Aorta (tissue), 5 donors: ENCODE data around the gene PYROXD2. TPM values are rescaled to one million over a fixed set of nuclear protein-coding genes. Genes with fewer than 3 reads are reported as not detected.

ENCODE experiments used
- ATAC-seq: fragments of 200-7000 bp; cut with Tn5 transposase; one replicate; pipeline ENCODE4 v1.9.1; 2022; ENCODE audit warnings: moderate library complexity; ENCODE audit not compliant: low FRiP score
- DNase-seq, 2 donors: peaks; one replicate each; pipeline ENCODE4 v3.0.0-alpha.2; 2020
- H3K27ac ChIP-seq, 2 donors: one replicate each; pipeline ENCODE4 v1.5.1; 2013; ENCODE audit warnings: low read length in 2 of 2, mild to moderate bottlenecking in 2 of 2, moderate library complexity in 2 of 2, control low read depth in 1 of 2, inconsistent platforms in 1 of 2, low read depth in 1 of 2
- H3K27me3 ChIP-seq, 2 donors: one replicate each; pipeline ENCODE4 v1.6.1; 2013; ENCODE audit warnings: control low read depth in 1 of 2, low read length in 1 of 2, mild to moderate bottlenecking in 1 of 2, moderate library complexity in 1 of 2; ENCODE audit not compliant: insufficient read depth in 2 of 2, control insufficient read depth in 1 of 2
- H3K36me3 ChIP-seq, 2 donors: one replicate each; pipeline ENCODE4 v1.6.1; 2013; ENCODE audit warnings: control low read depth in 1 of 2, low read length in 1 of 2, mild to moderate bottlenecking in 1 of 2; ENCODE audit not compliant: insufficient read depth in 2 of 2, control insufficient read depth in 1 of 2
- H3K4me1 ChIP-seq, 2 donors: one replicate each; pipeline ENCODE4 v1.6.1; 2013; ENCODE audit warnings: low read length in 2 of 2, control low read depth in 1 of 2, mild to moderate bottlenecking in 1 of 2, moderate library complexity in 1 of 2; ENCODE audit not compliant: insufficient read depth in 2 of 2, control insufficient read depth in 1 of 2
- H3K4me3 ChIP-seq, 2 donors: one replicate each; pipeline ENCODE4 v1.5.1; 2013; ENCODE audit warnings: low read length in 2 of 2, control low read depth in 1 of 2, mild to moderate bottlenecking in 1 of 2
- H3K9me3 ChIP-seq: one replicate; pipeline ENCODE4 v1.6.1; 2013; ENCODE audit warnings: mild to moderate bottlenecking, low read length; ENCODE audit not compliant: control insufficient read depth
- WGBS, 2 donors: extraction: QIAGEN DNeasy Blood & Tissue Kit; methylation state at CpG; one replicate each; pipeline ENCODE4 v1.1.7; 2013; 5-methylcytosine and 5-hydroxymethylcytosine counted together
- intact Hi-C, 2 donors: fragments of 100-400 bp; cut with DNase I; formaldehyde crosslinking; loops; one replicate each; pipeline versions ENCODE4 v1.14.2 to v1.15.0; 2022
- long read RNA-seq, 2 donors: library from polyadenylated mRNA; unstranded; transcript quantifications; one replicate each; pipeline ENCODE4 v2.0.0, GENCODE V29; 2020 to 2021
- polyA plus RNA-seq, 2 donors: library from polyadenylated mRNA; stranded (reverse); fragments of 200-250 nt; gene quantifications; one replicate each; pipeline ENCODE4 v1.2.3, GENCODE V29; 2013
- total RNA-seq, 2 donors: library from RNA; stranded (reverse); fragmentation: NEBNext Ultra II Directional; extraction: Animal tissue kit (Norgen Biotek cat#: 25700); gene quantifications; one replicate each; pipeline ENCODE4 v1.2.1, GENCODE V29; 2021
- donor health status: healthy with polysubstance abuse.
- donor health status: Bipolar disorder and iron deficiency.
- donor health status: DM: no; HTN: no; CAD: no.
- donor health status: DM: no; HTN: no; CAD: no.
- donor health status: DM: yes; HTN: yes; CAD: no.

Gene PYROXD2
- total RNA-seq (10 to 100 TPM in 1 of 2 donors, 1 to 10 TPM in 1; 8.7 to 17.7 TPM), polyA plus RNA-seq (10 to 100 TPM in 1 of 2 donors, 1 to 10 TPM in 1; 1.8 to 21.9 TPM)
- long read RNA-seq, donor 1, transcript PYROXD2-201 (16 exons, 2,028 nt): major isoform, 5 of 14 reads
- long read RNA-seq, donor 1, partial matches to known transcripts: 1 of 14 reads
- long read RNA-seq, donor 1, other reads (novel, unspliced or antisense): 8 of 14 reads
- long read RNA-seq, donor 2, partial matches to known transcripts: 3 of 14 reads
- long read RNA-seq, donor 2, other reads (novel, unspliced or antisense): 10 of 14 reads

GRCh38 chr10:98414932-98415730 is at the start of gene PYROXD2:
Gene PYROXD2, minus strand, starts transcription at chr10:98415182. Its CDS starts 47 bp downstream, at chr10:98415135.
- intact Hi-C loops: loop anchor here in 1 of 2 donors (10.0 kb wide), 2 partner anchors 100 to 150 kb away; partner anchors contain the start of gene LOXL4
- 30 to 31% methylated on average over 25 of the region's 25 CpGs for WGBS, 2 donors
- Histone ChIP-seq H3K27me3 (no peaks in the 10 kb centered on the region), H3K36me3 (peaks cover 0 to 2% of the 10 kb centered on the region in 2 donors), H3K9me3 (no peaks in the 10 kb centered on the region), H3K27ac (peak within 1 kb of the TSS in 1 of 2 donors; percentile 22), H3K4me1 (no peaks in the 10 kb centered on the region), H3K4me3 (peak within 1 kb of the TSS; percentile 14 to 56)
- ATAC-seq (peak; percentile 95), DNase-seq (peak; percentile 96)

- Histone ChIP-seq H3K36me3 (no peaks in the 10 kb centered on the region), H3K27me3 (no peaks in the 10 kb centered on the region), H3K9me3 (no peaks in the 10 kb centered on the region), H3K4me1 (peaks cover 0 to 3% of the 10 kb centered on the region in 2 donors), H3K4me3 (no peak overlapping the region), H3K27ac (no peak overlapping the region)
- 88% methylated on average over 8 of the region's 8 CpGs for WGBS, 2 donors
- DNase-seq (no peak), ATAC-seq (no peak)
- intact Hi-C loops: no loop called here
Observed at GRCh38 chr10:98463976-98464754, 49.2 kb upstream of the PYROXD2 start.

DNA sequence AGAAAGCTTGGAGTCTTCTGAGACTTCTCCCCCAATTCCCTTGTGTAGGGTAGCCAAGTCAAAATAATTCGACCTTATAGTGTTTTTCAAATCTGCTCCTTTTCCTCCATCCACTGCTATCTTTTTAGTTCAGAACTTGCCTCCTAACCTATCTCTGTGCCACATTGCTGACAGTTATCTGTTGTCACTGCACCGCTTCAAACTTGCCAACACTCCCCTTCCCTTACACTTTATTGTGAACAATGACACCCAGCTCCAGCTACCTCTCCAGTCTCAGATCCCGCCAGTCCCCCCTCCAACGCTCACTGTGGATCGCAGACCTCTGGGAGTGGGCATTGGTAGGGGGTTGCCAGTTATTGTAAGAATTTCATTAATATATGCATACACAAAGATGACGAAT is 48.0 kb upstream of the PYROXD2 start:
- 96 to 97% methylated on average over 6 of the region's 6 CpGs for whole genome bisulfite sequencing, 2 donors
- Histone ChIP-seq H3K27ac (no peak overlapping the region), H3K9me3 (no peaks in the 10 kb centered on the region), H3K4me1 (peaks cover 0 to 3% of the 10 kb centered on the region in 2 donors), H3K36me3 (no peaks in the 10 kb centered on the region), H3K27me3 (no peaks in the 10 kb centered on the region), H3K4me3 (no peak overlapping the region)
- intact Hi-C loops: no loop called here
- DNase-seq: no peak
- ATAC-seq: no peak

DNA sequence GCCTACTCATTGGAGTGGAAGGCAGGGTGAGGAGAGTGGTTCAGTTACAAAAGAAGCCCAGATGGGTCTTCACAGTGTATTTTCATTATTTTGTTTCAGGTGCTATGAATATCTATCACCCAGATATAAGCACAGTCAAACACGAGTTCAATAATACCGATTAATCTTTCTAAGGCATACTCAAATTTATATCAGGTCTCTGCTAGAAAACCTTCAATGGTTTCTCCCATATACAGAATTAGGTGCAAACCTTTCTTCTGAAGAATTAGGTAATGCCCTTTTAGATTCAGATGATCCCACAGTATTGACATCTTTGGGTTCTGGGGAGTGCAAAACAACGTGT is 46.5 kb upstream of the PYROXD2 start:
- intact Hi-C loops: no loop called here
- Histone ChIP-seq H3K4me1 (peaks cover 0 to 3% of the 10 kb centered on the region in 2 donors), H3K4me3 (no peak overlapping the region), H3K9me3 (no peaks in the 10 kb centered on the region), H3K36me3 (no peaks in the 10 kb centered on the region), H3K27ac (peak overlapping the region in 1 of 2 donors; percentile 91), H3K27me3 (no peaks in the 10 kb centered on the region)
- DNase-seq (no peak), ATAC-seq (no peak)
- WGBS, 2 donors: 87 to 89% methylated on average over 3 of the region's 3 CpGs

GRCh38 chr10:98460837-98461499 is 46.0 kb upstream of the PYROXD2 start:
- ATAC-seq (peak; percentile 90), DNase-seq (peak in 1 of 2 donors; percentile 63)
- Histone ChIP-seq H3K27ac (peak overlapping the region in 1 of 2 donors; percentile 91), H3K4me3 (no peak overlapping the region), H3K9me3 (no peaks in the 10 kb centered on the region), H3K4me1 (peaks cover 0 to 3% of the 10 kb centered on the region in 2 donors), H3K27me3 (no peaks in the 10 kb centered on the region), H3K36me3 (no peaks in the 10 kb centered on the region)
- WGBS, 2 donors: 30 to 36% methylated on average over 3 of the region's 3 CpGs
- intact Hi-C loops: no loop called here

DNA sequence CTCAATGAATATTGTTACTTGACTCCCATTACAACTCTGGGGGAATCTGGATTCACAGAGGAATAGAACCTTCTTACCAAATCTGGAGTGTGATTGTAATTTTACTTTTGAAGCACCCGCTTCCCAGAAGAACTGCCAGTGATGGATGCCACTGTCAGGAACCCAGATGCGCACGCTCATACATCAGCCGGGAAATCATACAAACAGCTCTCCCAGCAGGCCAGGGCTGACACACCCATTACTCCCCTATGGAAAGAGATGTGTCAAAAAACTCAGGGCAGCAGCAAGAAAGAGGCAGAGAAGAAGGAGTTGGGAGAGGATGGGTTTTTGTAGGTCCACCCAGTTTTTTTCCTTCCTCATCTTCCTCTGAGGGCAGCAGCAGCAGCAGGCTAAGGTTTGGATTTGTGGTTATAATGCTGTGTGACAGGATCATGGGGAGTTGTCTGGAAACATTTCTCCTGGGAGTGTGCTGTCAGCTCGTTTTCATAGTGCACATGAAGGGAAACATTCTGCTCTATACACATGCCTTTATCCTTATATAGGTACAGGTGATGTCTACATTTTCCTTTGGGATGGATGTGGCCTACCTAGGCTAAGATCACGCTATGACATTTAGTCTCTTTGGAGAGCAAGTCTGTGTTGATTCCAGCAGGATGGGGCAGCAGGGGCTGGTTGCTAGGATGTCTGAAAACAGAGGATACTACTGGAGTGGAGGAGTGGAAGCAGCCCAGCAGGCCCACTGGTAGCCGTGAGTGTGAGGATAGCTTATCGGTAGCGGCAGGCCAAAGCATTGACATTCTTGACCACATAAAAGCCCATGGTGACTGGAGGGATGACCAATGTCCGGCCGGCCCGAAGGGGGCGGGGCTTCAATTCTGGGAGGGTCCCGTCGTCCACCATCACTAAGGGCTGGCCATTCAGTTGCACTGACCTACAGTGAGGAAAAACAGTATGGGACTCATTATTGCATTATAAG is 44.1 kb upstream of the PYROXD2 start:
- Histone ChIP-seq H3K36me3 (no peaks in the 10 kb centered on the region), H3K27me3 (no peaks in the 10 kb centered on the region), H3K27ac (no peak overlapping the region), H3K4me1 (peaks cover 0 to 3% of the 10 kb centered on the region in 2 donors), H3K9me3 (no peaks in the 10 kb centered on the region), H3K4me3 (no peak overlapping the region)
- intact Hi-C loops: no loop called here
- 91 to 92% methylated on average over 15 of the region's 15 CpGs for WGBS, 2 donors
- ATAC-seq (no peak), DNase-seq (no peak)

DNA sequence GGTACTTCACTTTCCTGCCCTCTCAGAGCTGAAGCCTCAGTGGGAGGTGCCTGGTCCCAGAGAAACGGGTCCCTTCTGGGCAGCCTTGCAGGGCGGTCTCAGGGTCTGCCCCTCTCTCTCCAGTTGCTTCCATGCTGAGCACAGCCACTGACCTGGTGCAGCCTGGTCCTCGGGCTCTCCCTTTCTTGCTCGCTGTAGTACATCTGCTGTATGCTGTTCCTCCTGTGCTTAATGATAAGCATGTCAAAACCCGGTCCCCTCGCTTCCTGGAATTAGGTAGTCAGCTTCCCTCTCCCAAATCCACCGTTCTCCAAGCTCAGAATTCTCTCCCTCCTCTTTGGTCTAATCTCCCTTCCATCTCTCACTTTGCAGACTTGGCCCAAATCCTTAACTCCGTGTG is 42.7 kb upstream of the PYROXD2 start:
- intact Hi-C loops: no loop called here
- Histone ChIP-seq H3K36me3 (no peaks in the 10 kb centered on the region), H3K4me3 (no peak overlapping the region), H3K9me3 (no peaks in the 10 kb centered on the region), H3K4me1 (peaks cover 0 to 3% of the 10 kb centered on the region in 2 donors), H3K27ac (no peak overlapping the region), H3K27me3 (no peaks in the 10 kb centered on the region)
- DNase-seq (no peak), ATAC-seq (no peak)
- WGBS, 2 donors: 46 to 51% methylated on average over 8 of the region's 8 CpGs
